RWPE1 (cell line): ENCODE measurements around the gene ERC2.

ENCODE experiments used
- CTCF ChIA-PET: fragments of 350-600 bp; sonication (Branson Sonifier 250); formaldehyde crosslinking; extraction: SDS; loops from one replicate; lab custom pipeline; 2021; lab: Yijun Ruan, JAX
- POLR2A ChIA-PET: fragments of 400-600 bp; formaldehyde crosslinking; extraction: SDS; loops from one replicate; lab custom pipeline; 2020; ENCODE audit warnings: antibody characterized with exemption; ENCODE audit not compliant: low non-redundant PET; lab: Yijun Ruan, JAX
- DNase-seq: peaks from one replicate; pipeline ENCODE4 v3.0.0; 2012; ENCODE audit warnings: low spot score
- H3K27ac ChIP-seq: fragments of 450-650 bp; 2 replicates; pipeline ENCODE4 v1.5.1; 2017
- TF ChIP-seq, protein P1 (sequence below): fragments of 450-650 bp; conservative IDR thresholded peaks from 2 replicates; pipeline ENCODE4 v1.5.1; 2017; ENCODE audit warnings: low read depth, mild to moderate bottlenecking

ERC2 gene

DNA sequence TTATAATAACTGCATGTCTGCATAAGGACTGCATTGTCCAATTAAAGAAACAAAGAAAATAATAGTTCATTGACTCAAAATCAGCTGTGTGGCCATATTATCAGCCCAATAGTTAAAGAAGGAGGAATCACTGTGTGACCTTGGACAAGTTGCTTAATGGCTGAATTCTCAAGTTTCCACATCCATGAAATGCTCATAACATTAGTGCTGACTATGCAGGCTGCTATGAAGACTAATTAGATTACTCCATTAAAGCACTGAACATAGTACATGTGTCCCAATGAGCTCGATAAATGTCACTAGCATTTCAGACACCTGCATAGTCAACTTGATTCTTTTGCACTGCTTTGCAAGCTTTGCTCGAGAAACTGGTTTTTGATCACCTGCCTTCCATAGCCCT is 870.0 kb downstream of the ERC2 start:
- TF ChIP-seq, protein P1, sequence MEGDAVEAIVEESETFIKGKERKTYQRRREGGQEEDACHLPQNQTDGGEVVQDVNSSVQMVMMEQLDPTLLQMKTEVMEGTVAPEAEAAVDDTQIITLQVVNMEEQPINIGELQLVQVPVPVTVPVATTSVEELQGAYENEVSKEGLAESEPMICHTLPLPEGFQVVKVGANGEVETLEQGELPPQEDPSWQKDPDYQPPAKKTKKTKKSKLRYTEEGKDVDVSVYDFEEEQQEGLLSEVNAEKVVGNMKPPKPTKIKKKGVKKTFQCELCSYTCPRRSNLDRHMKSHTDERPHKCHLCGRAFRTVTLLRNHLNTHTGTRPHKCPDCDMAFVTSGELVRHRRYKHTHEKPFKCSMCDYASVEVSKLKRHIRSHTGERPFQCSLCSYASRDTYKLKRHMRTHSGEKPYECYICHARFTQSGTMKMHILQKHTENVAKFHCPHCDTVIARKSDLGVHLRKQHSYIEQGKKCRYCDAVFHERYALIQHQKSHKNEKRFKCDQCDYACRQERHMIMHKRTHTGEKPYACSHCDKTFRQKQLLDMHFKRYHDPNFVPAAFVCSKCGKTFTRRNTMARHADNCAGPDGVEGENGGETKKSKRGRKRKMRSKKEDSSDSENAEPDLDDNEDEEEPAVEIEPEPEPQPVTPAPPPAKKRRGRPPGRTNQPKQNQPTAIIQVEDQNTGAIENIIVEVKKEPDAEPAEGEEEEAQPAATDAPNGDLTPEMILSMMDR: no peak
- POLR2A ChIA-PET: no interaction called here
- H3K27ac ChIP-seq: no peak overlapping the region
- CTCF ChIA-PET: no interaction called here
- no peak for DNase-seq

DNA sequence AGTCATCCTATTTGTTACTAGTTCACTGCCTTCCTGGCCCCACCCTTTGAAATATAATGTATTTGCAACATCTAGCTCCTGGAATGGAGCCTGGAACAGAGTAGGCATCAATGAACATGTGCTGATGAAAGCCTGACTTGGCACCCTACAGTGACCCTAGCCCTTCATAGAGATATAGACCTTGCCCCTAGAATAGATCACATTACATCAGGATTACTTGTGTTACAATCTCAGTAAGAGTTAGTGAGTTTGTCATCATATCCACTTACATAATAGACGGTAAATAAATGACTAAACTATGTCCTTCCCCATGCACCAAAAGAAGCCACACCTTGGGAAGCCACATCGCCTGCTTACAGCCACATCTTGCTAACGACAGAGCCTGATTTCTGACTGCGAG is 870.6 kb downstream of the ERC2 start:
- DNase-seq: no peak
- CTCF ChIA-PET: no interaction called here
- POLR2A ChIA-PET: no interaction called here
- no peak overlapping the region for H3K27ac ChIP-seq
- TF ChIP-seq, protein P1: no peak

DNA sequence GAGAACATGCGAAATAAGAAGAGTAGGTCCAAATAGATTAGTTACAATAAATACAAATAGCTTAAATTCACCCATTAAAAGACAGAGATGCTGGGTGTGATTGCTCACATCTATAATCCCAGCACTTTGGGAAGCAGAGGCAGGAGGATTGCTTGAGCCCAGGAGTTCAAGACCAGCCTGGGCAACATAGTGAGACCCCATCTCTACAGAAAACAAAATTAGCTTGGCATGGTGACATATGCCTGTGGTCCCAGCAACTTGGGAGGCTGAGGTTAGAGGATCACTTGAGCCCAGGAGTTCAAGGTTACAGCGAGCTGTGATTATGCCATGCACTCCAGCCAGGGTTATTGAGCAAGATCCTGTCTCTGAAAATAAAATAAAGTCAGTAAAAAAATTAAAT is 872.1 kb downstream of the ERC2 start:
- TF ChIP-seq, protein P1: no peak
- CTCF ChIA-PET: no interaction called here
- no peak overlapping the region for H3K27ac ChIP-seq
- DNase-seq: no peak
- POLR2A ChIA-PET: no interaction called here

DNA sequence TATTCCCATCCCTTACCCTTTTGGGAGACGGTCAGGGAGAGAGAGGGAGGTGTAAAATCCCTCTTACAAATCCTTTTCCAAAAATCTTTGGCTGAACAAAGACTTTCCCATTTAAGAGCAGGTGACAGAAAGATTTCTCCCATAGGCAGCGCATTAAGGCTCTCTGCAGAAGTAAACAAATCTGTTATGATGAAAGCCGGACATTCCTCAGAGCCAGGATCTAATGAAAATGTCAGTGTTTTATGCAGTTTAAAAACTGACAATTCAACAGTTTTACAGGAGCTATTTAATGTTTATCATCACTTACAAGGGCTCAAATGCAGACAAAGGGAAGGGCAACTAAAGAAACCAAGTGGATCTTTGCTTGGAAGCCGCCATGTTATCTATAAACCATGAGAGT is 872.8 kb downstream of the ERC2 start:
- CTCF ChIA-PET: no interaction called here
- TF ChIP-seq, protein P1: no peak
- POLR2A ChIA-PET: no interaction called here

DNA sequence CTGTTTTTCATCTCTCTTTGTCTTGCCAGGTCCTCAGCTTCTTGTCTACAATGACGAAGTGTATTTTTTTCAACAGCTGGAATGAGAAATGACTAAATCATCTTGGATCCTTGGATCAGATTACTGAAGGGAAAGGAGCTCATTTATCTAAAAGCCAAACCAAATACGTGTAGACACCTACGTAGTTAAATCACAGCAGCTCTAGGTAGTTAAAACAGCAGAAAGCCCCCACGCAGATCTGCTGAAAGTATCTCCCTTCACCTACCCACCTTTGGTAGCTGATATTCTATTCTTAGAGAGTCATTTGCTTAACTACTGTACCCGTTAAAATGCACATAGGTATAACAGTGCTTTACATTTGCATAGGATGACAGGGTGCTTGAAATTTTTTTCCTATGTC is 875.7 kb downstream of the ERC2 start:
- ChIA-PET CTCF (no interaction called here), POLR2A (no interaction called here)
- H3K27ac ChIP-seq: no peak overlapping the region

More for the DNA sequence above, 872.8 kb downstream of the ERC2 start:
- DNase-seq: no peak
- H3K27ac ChIP-seq: no peak overlapping the region

DNA sequence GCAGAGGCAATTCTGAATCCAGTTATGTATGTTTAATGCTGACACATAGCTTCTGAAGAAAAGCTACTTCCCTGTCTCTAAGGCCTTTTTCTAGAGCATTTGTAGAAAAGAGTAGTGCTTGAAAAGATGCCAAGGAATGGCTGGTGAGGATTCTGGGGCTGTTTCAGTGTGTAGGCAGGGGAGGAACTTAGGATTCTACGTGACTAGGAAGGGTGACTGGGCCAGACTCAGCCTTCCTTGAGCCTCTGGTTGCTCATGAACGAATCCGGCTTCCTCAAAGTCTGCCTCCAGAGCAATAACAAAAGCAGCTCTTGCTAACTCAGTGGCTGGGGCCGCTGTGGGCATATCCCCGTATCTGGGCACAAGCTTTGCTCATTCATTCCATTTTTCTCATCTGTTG is 876.4 kb downstream of the ERC2 start:
- no peak for DNase-seq
- POLR2A ChIA-PET: no interaction called here
- CTCF ChIA-PET: no interaction called here
- TF ChIP-seq, protein P1: no peak
- H3K27ac ChIP-seq: no peak overlapping the region

More for the DNA sequence above, 875.7 kb downstream of the ERC2 start:
- TF ChIP-seq, protein P1: no peak
- DNase-seq: no peak
